Skin epidermis (tissue), 12 donors: ENCODE results near the gene NRXN2.
"Not testable (repeated sequence)": the region's sequence is repeated elsewhere in the genome, so short reads cannot be mapped to it uniquely, and the experiment has no call there.

Experiments used
- H3K27ac ChIP-seq, 21 experiments: fragments of 200-600 bp; sonication (generic) in 11 of 21; one replicate each; pipeline ENCODE4 v1.5.0; 2020; ENCODE audit warnings: mild to moderate bottlenecking in 3 of 21, inconsistent platforms in 2 of 21, moderate library complexity in 2 of 21
- H3K4me3 ChIP-seq, 7 experiments: fragments of 200-600 bp; sonication (generic) in 2 of 7; one replicate each; pipeline ENCODE4 v1.5.0; 2020; ENCODE audit warnings: inconsistent platforms in 2 of 7, mild to moderate bottlenecking in 2 of 7, moderate library complexity in 1 of 7

NRXN2 gene

DNA sequence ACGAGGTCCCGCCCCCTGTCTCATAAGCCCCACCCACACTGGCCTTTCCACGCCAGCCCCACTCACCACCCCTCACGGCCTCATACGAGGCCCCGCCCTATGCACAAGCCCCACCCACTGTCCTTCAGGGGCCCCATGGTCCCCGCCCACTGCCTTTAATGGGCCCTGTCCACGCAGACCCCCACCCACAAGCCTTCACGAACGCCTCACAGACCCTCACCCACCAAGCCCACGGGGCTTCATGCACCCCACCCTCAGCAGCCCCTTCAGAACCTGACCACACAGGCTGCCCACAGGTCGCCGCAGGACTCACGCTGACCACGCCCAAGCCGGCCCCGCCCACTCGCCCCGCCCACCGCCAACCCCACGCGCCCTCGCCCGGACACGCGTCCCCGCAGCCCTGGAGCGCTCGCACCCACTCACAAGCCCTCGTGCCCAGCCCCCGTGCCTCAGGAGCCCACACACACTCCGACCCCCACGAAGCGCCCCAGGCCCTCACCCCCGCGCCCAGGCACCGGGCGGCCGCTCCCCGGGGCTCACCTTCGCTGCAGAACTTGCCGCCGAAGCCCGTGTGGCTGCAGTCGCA, 10.5 kb downstream of the NRXN2 start:
- no peak overlapping the region for H3K4me3 ChIP-seq
- H3K27ac ChIP-seq = no peak overlapping the region

DNA sequence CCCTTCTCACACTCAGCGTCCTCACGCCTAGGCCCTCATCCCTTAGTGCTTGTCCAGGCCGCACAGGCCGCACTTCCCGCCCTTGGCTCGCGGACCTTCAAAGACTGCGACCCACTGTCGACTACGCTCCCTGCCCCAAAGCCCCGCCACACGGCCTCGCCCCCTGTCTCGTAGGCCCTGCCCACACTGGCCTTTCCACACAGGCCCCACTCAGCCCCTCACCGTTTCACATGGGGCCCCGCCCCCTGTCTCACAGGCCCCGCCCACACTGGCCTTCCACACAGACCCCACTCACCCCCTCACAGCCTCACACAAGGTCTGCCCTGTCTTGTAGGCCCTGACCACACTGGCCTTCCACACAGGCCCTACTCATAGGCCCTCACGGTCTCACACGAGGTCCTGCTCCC, 11.0 kb downstream of the NRXN2 start:
- Histone ChIP-seq H3K27ac (no peak overlapping the region), H3K4me3 (no peak overlapping the region)

GRCh38 chr11:64711138-64711955, 11.7 kb downstream of the NRXN2 start:
- no peak overlapping the region for H3K27ac ChIP-seq
- no peak overlapping the region for H3K4me3 ChIP-seq

DNA sequence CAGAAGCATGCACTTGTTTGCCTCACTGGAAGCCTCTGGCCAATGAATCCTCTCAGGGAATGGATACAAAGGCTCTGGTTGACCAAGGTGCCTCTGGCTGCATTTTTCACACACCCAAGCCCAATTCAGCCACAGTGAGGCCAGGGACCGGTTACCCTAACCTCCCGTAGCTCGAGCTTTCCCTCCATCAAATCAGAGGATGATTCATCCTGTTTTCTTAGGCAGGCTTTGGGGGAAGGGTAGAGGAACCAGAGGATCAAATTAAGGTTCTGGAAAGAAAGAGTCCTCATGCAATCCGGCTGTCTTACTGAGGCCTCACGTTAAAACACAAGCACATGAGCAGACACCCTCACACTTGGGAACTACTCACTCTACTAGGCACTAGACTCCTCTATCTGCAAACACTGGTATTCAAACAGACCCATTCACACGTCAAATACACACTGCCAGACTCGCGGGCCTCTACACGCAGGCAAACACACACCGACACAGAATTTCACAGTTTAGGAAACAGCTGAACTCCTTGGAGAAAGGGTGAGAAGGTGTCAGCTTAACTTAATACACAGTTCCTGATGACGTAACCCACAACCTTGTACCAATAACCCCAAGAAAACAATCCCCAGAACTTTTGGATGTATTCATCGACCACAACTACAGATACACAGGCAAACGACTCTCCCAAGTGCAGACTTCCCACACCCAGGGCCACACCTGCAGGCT, 12.4 kb downstream of the NRXN2 start:
- H3K4me3 ChIP-seq = no peak overlapping the region
- H3K27ac ChIP-seq = no peak overlapping the region

DNA sequence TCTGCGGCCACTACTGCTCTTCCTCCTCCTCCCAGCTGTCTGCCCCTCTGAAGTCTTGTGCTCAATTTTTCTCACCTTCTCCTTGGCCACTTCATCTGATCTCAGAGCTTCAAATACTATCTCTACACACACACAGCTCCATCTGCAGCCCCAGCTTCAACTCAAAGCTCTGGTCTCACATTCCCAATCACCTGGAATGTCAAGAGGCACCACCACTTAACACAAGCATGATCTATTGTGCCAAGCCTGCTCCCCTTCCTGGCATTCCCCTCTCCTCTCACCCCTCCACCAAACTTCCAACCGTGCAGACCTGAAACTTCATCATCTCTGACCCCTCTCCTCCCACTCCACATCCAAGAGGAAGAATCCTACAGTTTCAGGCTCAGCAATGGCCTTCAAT, 17.5 kb downstream of the NRXN2 start:
- Histone ChIP-seq H3K4me3 (no peak overlapping the region), H3K27ac (no peak overlapping the region)

DNA sequence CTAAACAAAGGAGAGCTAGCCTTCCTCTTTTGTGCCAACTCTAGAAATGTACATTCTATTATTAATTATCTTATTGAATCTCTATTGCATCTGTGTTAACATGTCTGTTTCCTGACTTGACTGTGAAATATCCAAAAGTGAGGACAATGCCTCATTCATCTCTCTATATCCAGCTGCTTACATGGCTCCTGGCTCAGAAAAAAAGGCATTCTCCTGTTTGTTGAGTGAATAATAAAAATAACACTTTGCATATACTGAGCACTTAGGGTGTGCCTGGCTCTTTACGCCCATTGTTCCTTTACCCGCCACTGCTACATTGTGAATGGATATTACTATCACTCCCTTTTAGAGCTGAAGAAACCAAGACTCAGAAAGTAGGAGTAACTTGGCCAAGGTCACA, 19.9 kb downstream of the NRXN2 start:
- Histone ChIP-seq H3K4me3 (no peak overlapping the region), H3K27ac (no peak overlapping the region)

DNA sequence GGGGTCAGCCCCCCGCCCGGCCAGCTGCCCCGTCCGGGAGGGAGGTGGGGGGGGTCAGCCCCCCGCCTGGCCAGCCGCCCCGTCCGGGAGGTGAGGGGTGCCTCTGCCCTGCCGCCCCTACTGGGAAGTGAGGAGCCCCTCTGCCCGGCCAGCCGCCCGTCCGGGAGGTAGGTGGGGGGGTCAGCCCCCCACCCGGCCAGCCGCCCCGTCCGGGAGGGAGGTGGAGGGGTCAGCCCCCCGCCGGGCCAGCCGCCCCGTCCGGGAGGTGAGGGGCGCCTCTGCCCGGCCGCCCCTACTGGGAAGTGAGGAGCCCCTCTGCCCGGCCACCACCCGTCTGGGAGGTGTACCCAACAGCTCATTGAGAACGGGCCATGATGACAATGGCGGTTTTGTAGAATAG, 21.0 kb downstream of the NRXN2 start:
- not testable (repeated sequence) for H3K27ac ChIP-seq, H3K4me3 ChIP-seq

DNA sequence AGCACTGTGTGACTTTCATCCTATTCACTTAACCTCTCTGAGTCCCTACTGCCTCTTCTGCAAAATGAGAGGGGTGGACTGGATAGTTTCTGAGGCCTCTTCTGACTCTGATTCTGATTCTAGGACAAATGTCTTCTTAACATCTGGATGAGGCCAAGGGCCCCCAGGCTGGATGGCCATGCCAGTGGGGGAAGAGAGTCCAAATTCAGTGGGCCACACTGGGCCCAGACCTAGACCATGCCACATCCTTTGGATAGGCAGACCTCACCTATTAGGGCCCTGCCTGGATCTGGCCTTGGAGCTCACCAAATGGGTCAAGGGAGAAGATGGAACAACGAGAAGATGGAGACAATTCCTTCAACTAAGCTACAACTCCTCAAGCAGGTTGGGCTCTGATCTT, 24.6 kb downstream of the NRXN2 start:
- H3K4me3 ChIP-seq = no peak overlapping the region
- no peak overlapping the region for H3K27ac ChIP-seq

DNA sequence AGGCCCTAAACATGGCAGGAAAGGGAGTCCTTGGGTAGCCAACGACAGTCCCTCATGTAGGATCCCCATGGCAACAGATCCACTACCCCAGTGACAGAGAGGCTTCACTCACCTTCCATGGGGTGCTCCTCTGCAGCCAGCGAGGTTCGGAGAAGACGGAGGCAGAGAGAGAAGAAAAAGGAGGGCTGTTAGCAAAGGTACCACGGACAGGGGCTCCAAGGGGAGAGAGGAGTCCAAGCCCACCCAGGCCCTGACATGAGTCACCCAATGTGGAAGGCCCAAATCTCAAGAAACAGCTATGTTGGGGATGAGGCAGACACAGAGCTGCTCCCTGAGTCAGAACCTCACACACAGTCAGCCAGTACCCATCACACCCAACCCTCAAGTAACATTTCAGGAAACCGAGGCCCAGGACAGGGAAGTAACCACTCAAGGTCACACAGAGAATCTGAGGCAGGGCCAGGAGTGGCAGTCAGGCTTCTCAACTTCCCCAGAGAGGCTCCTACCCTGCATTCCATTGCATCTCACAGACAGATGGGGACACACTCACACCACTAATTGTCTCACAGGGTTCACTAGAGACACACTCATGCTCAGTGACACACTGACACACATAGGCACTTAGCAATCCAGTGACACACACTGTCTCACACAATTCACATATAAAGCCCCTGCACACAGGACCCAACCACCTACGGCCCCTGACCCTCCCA, 25.2 kb downstream of the NRXN2 start:
- Histone ChIP-seq H3K27ac (no peak overlapping the region), H3K4me3 (no peak overlapping the region)

DNA sequence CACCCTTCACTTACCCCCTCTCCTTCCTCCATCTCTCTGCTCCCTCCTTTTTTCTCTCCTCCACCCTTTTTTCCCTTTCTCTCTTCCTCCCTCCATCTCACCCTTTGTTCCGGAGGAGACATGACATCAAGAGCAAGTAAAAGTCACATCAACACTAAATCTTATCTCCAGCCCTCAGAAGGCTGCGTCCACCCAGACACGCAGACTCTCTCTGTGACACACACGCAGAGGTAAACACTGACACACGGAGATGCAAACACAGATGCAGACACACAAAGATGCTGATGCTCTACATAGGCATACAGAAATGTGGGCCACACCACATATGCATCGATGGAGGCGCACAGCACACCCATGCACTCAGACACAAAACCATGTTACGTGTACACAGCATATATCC, 27.0 kb downstream of the NRXN2 start:
- Histone ChIP-seq H3K27ac (no peak overlapping the region), H3K4me3 (no peak overlapping the region)

GRCh38 chr11:64695548-64695947, 27.4 kb downstream of the NRXN2 start:
- H3K4me3 ChIP-seq = no peak overlapping the region
- no peak overlapping the region for H3K27ac ChIP-seq

DNA sequence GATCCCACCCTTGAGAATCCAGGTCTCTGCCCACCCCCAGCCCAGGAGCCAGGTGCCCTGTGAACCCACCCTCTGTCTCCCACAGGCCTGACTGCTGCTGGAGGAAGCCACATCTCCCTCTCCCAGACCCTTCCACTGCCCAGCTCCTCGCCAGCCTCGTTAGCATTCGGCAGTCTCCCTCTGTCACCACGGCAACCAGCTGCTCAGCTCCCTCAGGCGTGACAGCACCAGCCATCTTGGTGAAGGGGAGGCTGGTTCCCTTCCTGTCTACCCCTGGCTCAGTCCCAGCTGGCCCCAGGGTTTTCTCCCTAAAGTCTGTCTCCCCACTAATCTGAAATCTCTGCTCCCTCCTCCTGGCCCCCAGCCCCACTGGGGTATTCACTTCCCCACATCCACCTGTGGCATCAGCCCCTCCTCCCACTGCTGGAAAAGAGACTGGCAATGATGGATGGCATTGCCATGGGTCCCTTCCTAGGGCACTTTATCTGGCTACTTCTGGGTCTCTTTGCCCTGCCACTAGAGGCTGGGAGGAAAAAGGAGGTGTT, 28.1 kb downstream of the NRXN2 start:
- no peak overlapping the region for H3K4me3 ChIP-seq
- H3K27ac ChIP-seq = no peak overlapping the region

DNA sequence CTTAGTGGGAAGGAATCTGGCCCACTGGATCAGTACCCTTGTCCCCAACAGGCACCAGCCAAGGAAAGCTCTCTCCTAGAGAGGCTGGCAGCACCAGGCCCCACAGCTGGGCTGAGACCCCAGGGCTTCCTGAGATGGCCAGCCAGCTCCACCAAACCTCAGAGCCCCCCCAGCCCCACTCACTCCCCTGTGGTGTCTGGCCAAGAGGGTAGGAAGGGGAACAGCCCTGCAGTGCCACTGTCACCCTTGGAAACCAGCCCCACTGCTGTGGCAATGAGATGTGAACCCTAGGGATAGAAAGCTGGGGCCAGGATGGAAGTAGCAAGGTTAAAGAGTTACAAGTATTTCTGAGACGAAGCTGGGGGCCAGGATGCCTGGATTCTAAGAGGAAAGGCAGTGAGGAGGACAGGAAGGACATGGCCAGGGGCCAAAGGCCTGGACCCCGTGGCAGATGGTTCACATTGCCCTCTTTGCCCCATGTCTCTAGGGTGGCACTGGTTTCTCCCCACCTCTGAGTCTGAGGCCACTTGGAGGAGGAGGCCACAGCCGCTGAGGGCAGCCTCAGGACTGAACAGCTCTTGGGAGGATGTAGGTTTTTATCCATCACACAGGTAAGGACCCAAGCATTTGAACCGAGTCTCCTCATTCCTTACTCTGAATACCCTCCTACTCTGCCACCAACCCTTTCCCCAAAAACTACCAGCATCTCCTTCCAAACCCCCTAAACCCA, 28.8 kb downstream of the NRXN2 start:
- no peak overlapping the region for H3K4me3 ChIP-seq
- no peak overlapping the region for H3K27ac ChIP-seq

DNA sequence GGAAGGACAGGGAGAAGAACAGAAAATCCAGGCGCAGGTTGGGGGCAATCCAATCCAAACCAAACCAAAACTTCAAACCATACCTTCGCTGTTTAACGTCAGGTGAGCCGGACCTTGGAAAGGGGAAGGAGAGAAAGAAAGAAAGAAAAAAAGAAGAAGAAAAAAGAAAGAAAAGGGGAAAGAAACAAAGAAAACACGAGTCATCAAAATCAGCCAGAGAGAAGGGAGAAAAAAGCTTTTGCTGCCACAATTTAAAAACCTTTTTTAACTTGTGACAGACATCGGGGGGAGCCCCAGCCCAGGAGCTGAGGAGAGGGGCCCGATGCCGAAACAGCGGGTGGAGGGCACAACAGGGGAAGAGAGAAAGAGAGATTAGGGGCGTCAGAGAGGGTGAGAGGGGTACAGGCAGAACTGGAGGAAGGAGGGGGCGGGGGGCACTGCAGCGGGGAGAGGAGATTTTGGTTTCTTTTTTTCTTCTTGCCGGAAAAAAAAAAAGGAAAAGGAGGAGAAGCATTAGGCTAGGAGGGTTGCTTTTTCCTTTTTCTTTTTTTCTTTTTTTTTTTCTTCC, 30.1 kb downstream of the NRXN2 start:
- H3K4me3 ChIP-seq = no peak overlapping the region
- H3K27ac ChIP-seq = no peak overlapping the region

GRCh38 chr11:64691543-64691942, 31.5 kb downstream of the NRXN2 start:
- no peak overlapping the region for H3K27ac ChIP-seq

GRCh38 chr11:64690235-64690634, 32.8 kb downstream of the NRXN2 start:
- Histone ChIP-seq H3K27ac (no peak overlapping the region), H3K4me3 (no peak overlapping the region)

More at GRCh38 chr11:64691543-64691942, 31.5 kb downstream of the NRXN2 start:
- H3K4me3 ChIP-seq = no peak overlapping the region

- Histone ChIP-seq H3K4me3 (peak overlapping the region in 2 of 7 experiments; percentile 8 to 29), H3K27ac (peak overlapping the region in 3 of 21 experiments; percentile 4 to 64 (median 7))
Measured at GRCh38 chr11:64688534-64688982, 34.4 kb downstream of the NRXN2 start.

DNA sequence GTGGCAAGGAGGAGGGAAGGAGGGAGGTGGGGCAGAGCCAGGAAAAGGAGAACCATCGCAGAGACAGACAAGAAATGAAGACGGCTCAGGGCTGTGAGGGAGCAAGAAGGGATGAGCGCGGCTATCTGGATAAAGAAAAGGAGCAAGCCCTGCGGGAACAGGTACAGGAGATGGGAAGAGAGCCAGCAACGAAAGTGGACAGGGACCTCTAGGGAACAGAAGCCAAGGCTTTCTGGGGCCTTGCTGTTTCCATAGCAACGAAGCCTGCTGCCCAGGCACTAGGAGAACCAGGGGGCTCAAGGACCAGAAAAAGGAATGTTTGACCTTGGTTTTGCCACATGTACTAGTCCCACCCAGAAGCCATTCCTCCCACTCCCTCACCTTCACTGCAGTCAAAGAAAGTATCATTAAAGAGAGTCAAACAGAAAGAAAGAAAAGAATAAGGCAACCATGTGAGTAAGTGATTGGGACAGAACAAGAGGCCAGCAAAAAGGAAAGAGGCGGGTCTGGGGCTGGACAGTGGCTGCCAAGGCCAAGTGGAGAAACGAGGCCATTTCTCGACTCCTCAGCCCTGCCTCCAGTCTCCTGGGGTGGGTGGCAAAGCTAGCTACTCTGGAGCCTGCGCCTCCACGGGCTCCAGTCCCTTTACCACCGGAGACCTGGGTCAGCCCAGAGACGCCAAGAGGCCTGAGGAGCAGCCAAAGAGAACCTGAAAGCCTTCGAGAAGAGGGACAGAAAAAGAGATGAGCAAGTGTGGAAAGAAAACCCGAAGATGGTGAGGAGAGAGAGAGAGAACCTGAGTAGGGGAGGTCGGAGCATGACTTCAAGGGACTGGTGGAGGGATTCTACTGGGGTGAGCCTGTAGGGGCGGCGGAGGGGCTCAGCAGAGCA, 35.1 kb downstream of the NRXN2 start:
- H3K27ac ChIP-seq = peak overlapping the region in 4 of 21 experiments; percentile 1 to 64 (median 26)
- peak overlapping the region in 1 of 7 experiments; percentile 29 for H3K4me3 ChIP-seq
